ENCODE measurements around the gene HMGXB3. TPM values are rescaled to one million over a fixed set of nuclear protein-coding genes. Genes with fewer than 3 reads are reported as not detected.

HMGXB3 gene
- total and polyA plus RNA-seq, 2 of the 13 experiments (the other 11 are each of a cell fraction or from before 2014, with no cell fraction given) = 18.8 to 23.8 TPM

GRCh38 chr5:149960272-149961185, 40.0 kb upstream of the HMGXB3 start, which contains the start of gene SLC26A2 (continued):
- TF ChIP-seq, protein P1, sequence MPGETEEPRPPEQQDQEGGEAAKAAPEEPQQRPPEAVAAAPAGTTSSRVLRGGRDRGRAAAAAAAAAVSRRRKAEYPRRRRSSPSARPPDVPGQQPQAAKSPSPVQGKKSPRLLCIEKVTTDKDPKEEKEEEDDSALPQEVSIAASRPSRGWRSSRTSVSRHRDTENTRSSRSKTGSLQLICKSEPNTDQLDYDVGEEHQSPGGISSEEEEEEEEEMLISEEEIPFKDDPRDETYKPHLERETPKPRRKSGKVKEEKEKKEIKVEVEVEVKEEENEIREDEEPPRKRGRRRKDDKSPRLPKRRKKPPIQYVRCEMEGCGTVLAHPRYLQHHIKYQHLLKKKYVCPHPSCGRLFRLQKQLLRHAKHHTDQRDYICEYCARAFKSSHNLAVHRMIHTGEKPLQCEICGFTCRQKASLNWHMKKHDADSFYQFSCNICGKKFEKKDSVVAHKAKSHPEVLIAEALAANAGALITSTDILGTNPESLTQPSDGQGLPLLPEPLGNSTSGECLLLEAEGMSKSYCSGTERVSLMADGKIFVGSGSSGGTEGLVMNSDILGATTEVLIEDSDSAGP (CRISPR knock-in tag; IDR thresholded peaks at IDR 0.05; ENCODE audit: borderline replicate concordance) = peak; percentile 76; the same call in 1 of the 2 replicates
- TF ChIP-seq, protein P2, sequence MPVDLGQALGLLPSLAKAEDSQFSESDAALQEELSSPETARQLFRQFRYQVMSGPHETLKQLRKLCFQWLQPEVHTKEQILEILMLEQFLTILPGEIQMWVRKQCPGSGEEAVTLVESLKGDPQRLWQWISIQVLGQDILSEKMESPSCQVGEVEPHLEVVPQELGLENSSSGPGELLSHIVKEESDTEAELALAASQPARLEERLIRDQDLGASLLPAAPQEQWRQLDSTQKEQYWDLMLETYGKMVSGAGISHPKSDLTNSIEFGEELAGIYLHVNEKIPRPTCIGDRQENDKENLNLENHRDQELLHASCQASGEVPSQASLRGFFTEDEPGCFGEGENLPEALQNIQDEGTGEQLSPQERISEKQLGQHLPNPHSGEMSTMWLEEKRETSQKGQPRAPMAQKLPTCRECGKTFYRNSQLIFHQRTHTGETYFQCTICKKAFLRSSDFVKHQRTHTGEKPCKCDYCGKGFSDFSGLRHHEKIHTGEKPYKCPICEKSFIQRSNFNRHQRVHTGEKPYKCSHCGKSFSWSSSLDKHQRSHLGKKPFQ (CRISPR knock-in tag; IDR thresholded peaks at IDR 0.05; ENCODE audit: insufficient replicate concordance) = peak; percentile 93
- TF ChIP-seq NFYC (CRISPR knock-in tag; IDR thresholded peaks at IDR 0.05) (peak; percentile 99), SP2 (CRISPR knock-in tag; IDR thresholded peaks at IDR 0.05) (peak; percentile 99), ZNF142 (CRISPR knock-in tag; IDR thresholded peaks at IDR 0.05) (peak; percentile 21; the same call in 1 of the 2 replicates), ZNF333 (CRISPR knock-in tag; IDR thresholded peaks at IDR 0.05; ENCODE audit: borderline replicate concordance) (peak; percentile 84; the same call in 1 of the 2 replicates), HNRNPL (IDR thresholded peaks at IDR 0.05; ENCODE audit: low read depth, low read length) (0 out of 2 replicates have a peak, but pooled peaks have one; percentile 46), ZNF589 (CRISPR knock-in tag; conservative IDR thresholded peaks at IDR 0.05) (peak; percentile 72; the same call in 1 of the 2 replicates), ZNF614 (CRISPR knock-in tag; IDR thresholded peaks at IDR 0.05; ENCODE audit: borderline replicate concordance) (peak; percentile 23; the same call in 1 of the 2 replicates), BHLHE40 (IDR thresholded peaks at IDR 0.05; ENCODE audit: low read length) (peak; percentile 58), IRF2 (CRISPR knock-in tag; IDR thresholded peaks at IDR 0.05) (peak; percentile 41; the same call in 1 of the 2 replicates), ZSCAN29 (CRISPR knock-in tag; conservative IDR thresholded peaks at IDR 0.05) (peak; percentile 98), ZNF30 (CRISPR knock-in tag; IDR thresholded peaks at IDR 0.05) (no peak), ZFP36L1 (CRISPR knock-in tag; IDR thresholded peaks at IDR 0.05) (0 out of 2 replicates have a peak, but pooled peaks have one; percentile 9), ZNF816 (CRISPR knock-in tag; IDR thresholded peaks at IDR 0.05; ENCODE audit: borderline replicate concordance) (peak; percentile 63; the same call in 1 of the 2 replicates), ZNF720 (CRISPR knock-in tag; IDR thresholded peaks at IDR 0.05) (no peak)
